ENCODE results near the gene ABTB1. TPM values are rescaled to one million over a fixed set of nuclear protein-coding genes. Genes with fewer than 3 reads are reported as not detected.

Gene ABTB1
- total and polyA plus RNA-seq, 9 of the 15 experiments (the other 6 are each of a cell fraction or from before 2014, with no cell fraction given), result 0.04 to 2.3 (median 0.55) TPM; not detected in 1

DNA sequence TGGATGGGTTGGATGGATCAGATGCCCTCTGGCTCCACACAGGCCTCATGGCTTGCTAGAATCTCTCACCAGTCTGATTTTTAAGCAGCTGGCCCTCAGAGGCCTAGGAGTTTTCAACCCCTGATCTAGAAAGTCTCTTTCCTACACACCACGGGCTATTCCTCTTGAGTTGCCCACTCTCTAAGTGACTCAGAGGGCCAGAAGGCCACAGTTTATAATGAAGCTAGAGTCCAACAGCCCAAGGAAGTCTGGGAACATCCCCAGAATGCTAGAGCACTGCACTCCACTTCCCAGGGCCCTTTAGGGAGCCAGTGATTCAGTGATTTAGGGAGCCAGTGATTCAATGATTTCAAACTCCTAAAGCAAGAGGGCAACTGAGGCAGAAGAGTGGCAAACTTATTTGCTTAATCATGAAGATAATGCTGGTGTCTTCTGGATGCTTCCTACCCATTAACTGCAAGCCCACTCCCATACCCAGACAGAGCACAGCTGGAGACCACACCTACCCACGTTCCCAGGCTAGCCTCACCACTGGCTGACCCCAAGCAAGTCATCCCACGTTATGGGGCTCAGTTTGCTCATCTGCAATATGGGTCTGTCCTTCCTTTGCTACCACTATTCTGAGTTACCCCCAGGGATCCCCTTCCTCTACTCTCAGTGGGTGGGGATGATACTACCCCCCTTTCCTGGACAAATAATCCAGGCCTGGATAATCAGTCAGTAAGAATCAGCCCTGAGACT is 36.7 kb downstream of the ABTB1 start:
- H3K4me2 ChIP-seq (ENCODE audit: insufficient read depth, low read length), result no peak overlapping the region
- WGBS (ENCODE audit: insufficient coverage, low coverage, missing lambda C conversion rate), result 10% methylated on average over 3 of the region's 3 CpGs
- no peak overlapping the region for H3K27ac ChIP-seq (ENCODE audit: extremely low read depth, low read depth, low read length)
- H3K79me2 ChIP-seq (ENCODE audit: control insufficient read depth, insufficient read depth, low read length), result no peaks in the 10 kb centered on the region
- no peaks in the 10 kb centered on the region for H4K20me1 ChIP-seq (replicated peaks; ENCODE audit: control insufficient read depth, insufficient read depth, low read length)
- H3K9me1 ChIP-seq (ENCODE audit: control insufficient read depth, insufficient read depth, low read length), result peaks cover 2% of the 10 kb centered on the region
- ChIA-PET CTCF (ENCODE audit: low intra/inter-chr PET ratio) (no interaction called here), POLR2A (no interaction called here)
- no peak overlapping the region for H3K9ac ChIP-seq (ENCODE audit: insufficient read depth in 1 of 2, low read depth in 2 of 2, low read length in 2 of 2)
- H3K4me1 ChIP-seq (replicated peaks in 1 of 2; ENCODE audit: control insufficient read depth in 2 of 2, insufficient read depth in 2 of 2, low read length in 2 of 2), result peaks cover 10% of the 10 kb centered on the region in 2 experiments; a peak in 4 of 5 replicates
- intact Hi-C loops (cut with micrococcal nuclease) (no loop called here), in situ Hi-C loops (cut with MboI) (no loop called here)
- no peak for DNase-seq (ENCODE audit: extremely low read depth in 1 of 4, low spot score in 3 of 4)
- TF ChIP-seq BCOR (IDR thresholded peaks at IDR 0.05) (peak; percentile 34; the same call in 1 of the 2 replicates), RBM25 (IDR thresholded peaks at IDR 0.05; ENCODE audit: low read depth, low read length, severe bottlenecking) (peak; percentile 65), PPARD (CRISPR knock-in tag; IDR thresholded peaks at IDR 0.05) (no peak), L3MBTL2 (IDR thresholded peaks at IDR 0.05) (no peak)
- no peak for ATAC-seq
- H3K9me3 ChIP-seq (replicated peaks; ENCODE audit: control insufficient read depth, insufficient read depth, low read depth, low read length), result no peaks in the 10 kb centered on the region
- BruUV-seq (replicated peaks), result no TSS peak
- H3K36me3 ChIP-seq (ENCODE audit: control insufficient read depth, insufficient read depth, low read length), result no peaks in the 10 kb centered on the region
- H3K27me3 ChIP-seq (ENCODE audit: control insufficient read depth in 2 of 2, insufficient read depth in 2 of 2, low read length in 2 of 2), result peaks cover 12 to 42% of the 10 kb centered on the region in 2 experiments; a peak in 4 of 5 replicates
- FAIRE-seq, result no peak
- no peak overlapping the region for H3K4me3 ChIP-seq
- H2AFZ ChIP-seq (ENCODE audit: low read depth, low read length), result no peak overlapping the region

Measured in K562 (cell line).